ENCODE measurements around the gene FAT4. TPM values are rescaled to one million over a fixed set of nuclear protein-coding genes. Genes with fewer than 3 reads are reported as not detected.

FAT4 gene
- total RNA-seq, 1 donor from 2014 or later: 17.9 TPM

GRCh38 chr4:125331116-125331515 lies 16.4 kb downstream of the FAT4 start:
- no peak for ATAC-seq
- no peaks in the 10 kb centered on the region for H3K27me3 ChIP-seq
- no peaks in the 10 kb centered on the region for H3K9me3 ChIP-seq
- no peaks in the 10 kb centered on the region for H3K36me3 ChIP-seq
- TF ChIP-seq CTCF (IDR thresholded peaks at IDR 0.05): no peak
- no peak for DNase-seq
- H3K4me1 ChIP-seq: no peaks in the 10 kb centered on the region
- intact Hi-C loops (cut with DNase I): no loop called here
- H3K4me3 ChIP-seq: no peak overlapping the region
- no peak overlapping the region for H3K27ac ChIP-seq

DNA sequence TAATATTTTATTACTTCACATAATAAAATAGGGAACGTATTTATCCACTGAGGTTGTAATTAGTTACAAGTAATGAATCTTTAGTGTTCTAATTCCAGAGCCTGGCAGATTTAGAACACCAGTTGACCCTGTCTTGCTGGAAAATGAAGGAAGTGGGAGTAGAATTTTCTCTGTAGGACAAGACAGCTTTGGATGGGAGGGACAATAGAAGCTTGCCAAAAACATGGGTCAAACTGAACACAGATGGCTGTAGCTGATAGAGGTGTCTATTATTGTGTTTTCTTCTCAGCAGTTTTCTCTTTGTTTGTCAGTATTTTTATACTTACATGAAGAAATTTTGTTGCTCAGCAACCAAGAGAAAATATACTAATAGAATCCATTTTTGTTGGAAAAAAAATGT lies 20.2 kb downstream of the FAT4 start:
- no peak for DNase-seq
- Histone ChIP-seq H3K36me3 (no peaks in the 10 kb centered on the region), H3K4me3 (no peak overlapping the region), H3K27me3 (no peaks in the 10 kb centered on the region), H3K27ac (no peak overlapping the region), H3K4me1 (no peaks in the 10 kb centered on the region), H3K9me3 (no peaks in the 10 kb centered on the region)
- intact Hi-C loops (cut with DNase I): no loop called here
- ATAC-seq: no peak
- no peak for TF ChIP-seq CTCF (IDR thresholded peaks at IDR 0.05)

DNA sequence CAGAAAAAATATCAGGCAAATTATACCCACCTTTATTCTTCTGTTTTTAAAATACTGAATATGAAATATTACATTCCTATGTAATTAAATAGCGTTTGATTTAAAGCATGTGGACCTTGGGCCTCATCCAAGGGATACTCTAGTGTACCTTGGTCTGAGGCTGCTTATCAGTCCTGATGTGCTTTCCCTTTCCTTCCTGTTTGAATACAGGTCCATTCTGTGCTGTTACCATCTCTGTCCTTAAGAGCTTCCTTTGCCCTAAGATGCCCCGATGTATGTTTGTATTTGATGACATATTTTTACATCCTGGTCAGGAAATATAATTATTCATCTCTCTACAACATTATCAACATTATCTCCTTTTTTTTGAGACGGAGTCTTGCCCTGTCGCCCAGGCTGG lies 24.1 kb downstream of the FAT4 start:
- ATAC-seq (peak; percentile 57), DNase-seq (no peak)
- H3K36me3 ChIP-seq: no peaks in the 10 kb centered on the region
- H3K4me1 ChIP-seq: no peaks in the 10 kb centered on the region
- intact Hi-C loops (cut with DNase I): no loop called here
- H3K9me3 ChIP-seq: no peaks in the 10 kb centered on the region
- H3K27me3 ChIP-seq: no peaks in the 10 kb centered on the region
- no peak overlapping the region for H3K4me3 ChIP-seq
- no peak overlapping the region for H3K27ac ChIP-seq
- TF ChIP-seq CTCF (IDR thresholded peaks at IDR 0.05): no peak

GRCh38 chr4:125344198-125344597 lies 29.4 kb downstream of the FAT4 start:
- ATAC-seq (no peak), DNase-seq (no peak)
- Histone ChIP-seq H3K9me3 (no peaks in the 10 kb centered on the region), H3K4me1 (no peaks in the 10 kb centered on the region), H3K27ac (no peak overlapping the region), H3K27me3 (no peaks in the 10 kb centered on the region), H3K36me3 (no peaks in the 10 kb centered on the region), H3K4me3 (no peak overlapping the region)
- intact Hi-C loops (cut with DNase I): no loop called here
- no peak for TF ChIP-seq CTCF (IDR thresholded peaks at IDR 0.05)

DNA sequence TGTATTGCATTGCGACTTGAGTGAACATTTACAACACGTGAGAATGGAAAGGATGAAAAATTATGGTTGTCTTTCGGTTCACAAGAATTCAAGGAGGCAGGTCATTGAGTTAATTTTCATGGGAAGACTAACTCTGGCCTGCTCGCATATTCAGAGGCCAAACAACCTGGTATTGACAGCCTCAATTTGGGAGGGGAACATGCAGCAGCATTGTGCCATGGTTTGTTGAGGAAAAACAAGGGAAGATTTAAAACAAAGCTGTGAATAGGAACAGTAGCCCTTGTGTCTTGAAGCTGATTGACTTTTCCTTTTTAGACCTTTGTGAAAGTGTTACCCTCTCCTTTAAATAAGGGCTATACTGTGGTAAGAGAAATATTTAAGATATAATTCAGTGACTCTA lies 31.9 kb downstream of the FAT4 start:
- H3K27me3 ChIP-seq: no peaks in the 10 kb centered on the region
- no peak overlapping the region for H3K4me3 ChIP-seq
- no peak overlapping the region for H3K27ac ChIP-seq
- no peak for DNase-seq
- no peak for ATAC-seq
- no peaks in the 10 kb centered on the region for H3K4me1 ChIP-seq
- no peak for TF ChIP-seq CTCF (IDR thresholded peaks at IDR 0.05)
- intact Hi-C loops (cut with DNase I): no loop called here
- H3K9me3 ChIP-seq: no peaks in the 10 kb centered on the region
- H3K36me3 ChIP-seq: no peaks in the 10 kb centered on the region

DNA sequence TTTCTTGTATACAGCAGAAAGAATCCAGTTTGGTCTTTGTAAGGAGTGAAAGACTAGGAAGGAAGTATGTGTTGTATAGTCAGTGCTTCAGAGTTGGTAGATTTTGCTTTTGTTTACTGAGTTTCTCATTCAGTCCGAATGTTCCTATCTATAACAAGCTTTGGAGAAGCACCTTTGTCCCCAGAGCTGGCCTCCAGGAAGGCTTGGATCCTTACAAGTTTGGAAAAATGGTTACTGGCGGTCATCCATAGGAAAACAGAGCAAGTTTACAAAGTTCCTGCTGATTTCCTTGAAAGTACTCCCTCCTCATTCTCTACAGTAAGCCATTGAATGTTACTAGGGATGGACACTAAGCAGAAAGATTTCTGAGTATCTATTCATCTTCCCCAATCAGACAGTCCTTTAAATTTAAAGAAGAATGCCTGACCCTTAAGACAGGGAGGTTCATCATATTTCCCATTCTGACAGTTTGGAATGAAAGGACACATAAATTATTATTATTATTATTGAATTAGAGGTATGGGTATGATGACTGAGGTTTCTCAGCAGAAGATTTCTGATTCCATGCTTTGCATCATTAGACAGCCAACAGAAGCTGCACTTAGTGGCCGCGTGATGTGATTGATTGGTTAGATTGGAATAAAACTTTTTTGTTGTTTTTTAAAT lies 35.8 kb downstream of the FAT4 start:
- no peak for ATAC-seq
- intact Hi-C loops (cut with DNase I): no loop called here

More for the DNA sequence above, 35.8 kb downstream of the FAT4 start:
- Histone ChIP-seq H3K9me3 (no peaks in the 10 kb centered on the region), H3K27me3 (no peaks in the 10 kb centered on the region), H3K27ac (no peak overlapping the region), H3K4me3 (no peak overlapping the region), H3K4me1 (no peaks in the 10 kb centered on the region), H3K36me3 (no peaks in the 10 kb centered on the region)
- TF ChIP-seq CTCF (IDR thresholded peaks at IDR 0.05): no peak
- DNase-seq: no peak

All from upper lobe of right lung (tissue), 1 donor.